Measurements from ENCODE around the gene TOB1. TPM values are rescaled to one million over a fixed set of nuclear protein-coding genes. Genes with fewer than 3 reads are reported as not detected.
"Not testable (repeated sequence)": the region's sequence is repeated elsewhere in the genome, so short reads cannot be mapped to it uniquely, and the experiment has no call there.

Gene TOB1
- total RNA-seq, 1 donor from 2014 or later: 2.9 TPM

DNA sequence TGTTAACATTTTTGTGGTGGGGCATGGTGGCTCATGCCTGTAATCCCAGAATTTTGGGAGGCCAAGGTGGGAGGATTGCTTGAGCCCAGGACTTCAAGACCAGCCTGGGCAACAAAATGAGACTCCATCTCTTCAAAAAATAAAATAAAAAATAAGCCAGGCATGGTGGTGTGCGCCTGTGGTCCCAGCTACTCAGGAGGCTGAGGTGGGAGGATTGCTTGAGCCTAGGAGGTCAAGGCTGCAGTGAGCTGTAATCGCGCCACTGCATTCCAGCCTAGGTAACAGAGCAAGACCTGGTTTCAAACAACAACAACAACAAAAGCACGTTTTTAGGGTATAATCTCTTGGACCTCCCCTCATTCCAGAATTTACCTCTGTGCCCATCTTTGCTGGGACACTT is 28.4 kb upstream of the TOB1 start:
- DNase-seq: not testable (repeated sequence)

DNA sequence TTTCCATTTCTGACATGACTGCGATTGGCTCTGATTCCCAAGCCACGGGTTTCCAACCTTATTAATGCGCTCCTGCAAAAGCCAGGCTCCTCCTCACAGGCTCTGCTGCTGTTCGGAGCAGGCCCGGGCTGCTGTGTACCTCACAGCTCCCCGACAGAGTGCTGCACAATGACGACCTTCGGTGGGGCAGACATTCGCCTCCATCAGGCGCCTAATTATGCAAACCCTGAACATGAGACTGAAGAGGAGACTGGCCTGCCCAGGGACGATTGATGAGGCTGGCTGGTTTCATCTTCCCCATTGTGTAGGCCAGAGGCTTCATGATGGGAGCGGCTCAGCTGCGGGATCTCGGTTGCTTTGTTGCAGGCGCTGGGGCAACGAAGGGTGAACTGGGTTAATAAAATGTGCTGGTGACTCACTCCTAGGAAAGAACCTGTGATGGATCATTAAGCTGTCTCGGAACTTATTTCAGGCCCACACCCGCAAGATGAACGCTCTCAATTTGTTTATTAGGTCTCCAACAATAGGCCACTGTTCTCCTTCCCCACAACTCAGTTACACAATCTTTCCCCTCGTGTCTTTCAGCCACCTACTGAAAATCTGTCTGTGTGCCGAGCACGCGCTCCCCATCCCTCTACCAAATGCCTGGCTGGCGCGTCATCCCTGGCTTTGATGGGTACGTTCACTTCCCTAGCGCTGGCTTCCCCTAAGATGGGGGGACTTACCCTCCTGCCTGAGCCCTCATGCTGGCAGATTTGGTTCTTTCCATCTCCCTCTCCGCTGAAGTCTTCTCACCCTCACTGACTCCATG is 27.2 kb upstream of the TOB1 start:
- DNase-seq: no peak

DNA sequence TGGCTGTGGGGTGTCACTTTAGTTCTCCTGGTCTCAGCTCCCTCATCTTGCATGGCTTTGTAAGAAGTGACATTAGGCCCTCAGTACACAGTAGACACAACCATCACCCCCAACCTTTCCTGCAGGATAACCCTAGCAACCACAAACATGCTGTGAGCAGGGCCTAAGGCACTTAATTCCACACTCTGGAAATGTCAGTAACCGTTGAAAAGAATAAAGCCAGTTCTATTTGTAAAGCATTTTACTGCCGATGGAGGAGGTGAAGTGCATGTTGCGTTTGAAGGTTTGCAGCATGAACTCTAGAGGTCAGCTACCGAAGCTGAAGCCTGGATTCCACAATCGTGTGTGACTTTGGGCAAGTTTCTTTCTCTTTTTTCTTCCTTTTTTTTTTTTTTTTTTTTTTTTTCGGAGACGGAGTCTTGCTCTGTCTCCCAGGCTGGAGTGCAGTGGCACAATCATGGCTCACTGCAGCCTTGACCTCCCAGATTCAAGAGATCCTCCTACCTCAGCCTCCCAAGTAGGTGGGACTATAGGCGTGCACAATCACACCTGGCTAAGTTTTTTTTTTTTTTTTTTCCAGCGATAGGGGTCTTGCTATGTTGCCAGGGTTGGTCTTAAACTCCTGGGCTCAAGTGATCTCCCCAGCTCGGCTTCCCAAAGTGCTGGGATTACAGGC is 26.1 kb upstream of the TOB1 start:
- DNase-seq: no peak

DNA sequence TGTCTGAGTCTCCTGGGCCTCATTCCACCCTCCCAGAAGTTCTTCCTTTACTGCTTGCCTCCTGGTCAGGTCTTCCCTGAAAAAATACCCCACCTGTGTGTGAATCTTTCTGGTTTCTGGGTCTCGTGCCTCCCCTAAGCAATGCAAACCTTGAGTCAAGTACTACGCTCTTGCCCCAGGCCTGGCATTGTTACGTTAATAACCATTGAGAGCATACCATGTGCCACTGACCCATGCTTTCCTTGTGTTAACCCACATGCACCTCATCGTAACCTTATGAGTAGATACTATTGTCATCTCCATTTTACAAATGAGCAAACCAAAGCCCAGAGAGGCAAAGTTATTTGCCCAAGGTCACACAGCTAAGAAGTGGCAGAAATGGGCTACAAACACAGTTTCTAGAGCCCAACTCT is 25.4 kb upstream of the TOB1 start:
- no peak for DNase-seq

DNA sequence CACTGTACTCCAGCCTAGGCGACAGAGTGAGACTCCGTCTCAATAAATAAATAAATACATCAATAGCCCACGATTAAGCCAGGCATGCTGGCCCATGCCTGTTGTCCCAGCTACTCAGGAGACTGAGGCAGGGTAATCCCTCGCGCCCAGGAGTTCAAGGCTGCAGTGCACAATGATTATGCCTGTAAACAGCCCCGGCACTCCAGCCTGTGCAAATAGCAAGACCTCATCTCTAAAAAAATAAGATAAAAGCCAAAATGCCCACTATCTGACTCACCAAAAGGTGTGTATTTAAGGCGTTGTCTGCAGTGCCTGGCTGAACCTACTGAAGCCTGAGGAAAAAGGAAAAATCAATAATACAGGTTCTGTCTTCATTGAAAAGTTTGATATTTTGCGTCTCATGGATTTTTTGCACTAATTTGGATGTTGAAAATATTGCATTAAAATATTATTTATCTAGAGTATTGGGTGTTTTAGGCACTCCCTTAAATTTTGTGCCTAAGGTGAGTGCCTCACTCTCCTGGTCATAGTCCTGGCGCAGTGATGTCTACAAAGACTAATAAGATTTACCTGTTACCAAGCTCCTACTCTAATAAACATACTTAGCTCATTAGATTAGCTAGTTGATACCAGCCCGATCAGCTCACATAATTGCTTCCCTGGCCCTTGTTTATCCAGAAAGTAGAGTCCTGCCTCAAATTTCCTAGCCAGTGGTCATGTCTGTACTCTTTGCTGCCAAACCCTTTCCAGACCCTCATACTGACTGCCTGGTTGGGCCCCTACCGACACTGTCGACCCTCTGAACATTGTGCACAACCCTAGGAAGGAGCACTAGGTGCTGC is 24.7 kb upstream of the TOB1 start:
- DNase-seq: no peak

DNA sequence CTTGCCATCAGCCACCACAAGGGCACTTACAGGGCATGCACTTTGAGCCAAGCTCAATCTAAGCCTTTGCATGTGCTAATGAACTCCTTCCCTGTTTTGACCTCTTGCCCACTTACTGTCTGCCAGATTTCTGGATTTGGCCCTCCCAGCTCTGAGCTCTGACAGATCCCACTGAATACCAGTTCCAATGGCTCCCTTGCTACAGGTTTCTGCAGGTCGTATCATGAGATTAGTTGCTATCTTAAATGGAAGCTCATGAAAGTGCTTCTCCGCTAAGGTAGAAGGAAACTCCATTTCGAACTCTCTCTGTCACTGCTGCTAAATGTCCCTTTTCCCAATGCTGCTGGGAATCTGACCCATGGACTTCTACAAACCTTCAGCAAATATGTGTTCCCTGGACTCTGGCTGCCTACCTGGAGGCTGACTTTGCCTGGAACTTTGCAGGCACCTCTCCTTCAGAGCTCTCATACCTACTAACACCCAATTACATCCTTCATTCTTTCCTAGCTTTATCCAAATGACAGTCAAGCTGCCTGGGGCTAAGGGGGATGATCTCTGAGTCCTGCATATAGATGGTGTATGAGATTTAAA is 23.5 kb upstream of the TOB1 start:
- no peak for DNase-seq

DNA sequence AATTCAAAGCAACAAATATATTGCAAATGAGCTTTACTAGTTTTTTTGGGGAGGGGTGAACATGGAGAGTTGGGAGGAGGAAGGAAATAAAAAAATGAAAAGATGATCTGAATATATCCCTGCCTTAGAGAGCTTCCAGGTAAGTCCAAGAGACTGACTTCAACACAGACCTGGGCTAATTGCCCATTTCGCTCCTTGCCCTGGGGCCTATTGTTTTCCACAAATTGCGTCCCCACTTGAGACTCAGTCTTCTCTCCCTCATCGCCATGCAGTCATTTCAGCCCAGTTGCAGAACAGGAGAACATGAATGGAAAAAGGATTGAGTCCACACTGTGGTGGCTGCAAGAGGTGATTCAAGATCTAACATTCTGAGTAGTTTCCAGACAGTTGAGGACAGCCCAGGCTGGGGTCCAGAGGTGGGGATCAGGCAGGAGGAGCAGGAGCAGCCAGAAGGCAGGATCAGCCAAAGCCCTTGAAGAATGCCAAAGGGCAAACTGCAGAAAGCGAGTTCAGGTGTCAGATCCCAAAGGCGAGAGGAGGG is 21.6 kb upstream of the TOB1 start:
- no peak for DNase-seq

DNA sequence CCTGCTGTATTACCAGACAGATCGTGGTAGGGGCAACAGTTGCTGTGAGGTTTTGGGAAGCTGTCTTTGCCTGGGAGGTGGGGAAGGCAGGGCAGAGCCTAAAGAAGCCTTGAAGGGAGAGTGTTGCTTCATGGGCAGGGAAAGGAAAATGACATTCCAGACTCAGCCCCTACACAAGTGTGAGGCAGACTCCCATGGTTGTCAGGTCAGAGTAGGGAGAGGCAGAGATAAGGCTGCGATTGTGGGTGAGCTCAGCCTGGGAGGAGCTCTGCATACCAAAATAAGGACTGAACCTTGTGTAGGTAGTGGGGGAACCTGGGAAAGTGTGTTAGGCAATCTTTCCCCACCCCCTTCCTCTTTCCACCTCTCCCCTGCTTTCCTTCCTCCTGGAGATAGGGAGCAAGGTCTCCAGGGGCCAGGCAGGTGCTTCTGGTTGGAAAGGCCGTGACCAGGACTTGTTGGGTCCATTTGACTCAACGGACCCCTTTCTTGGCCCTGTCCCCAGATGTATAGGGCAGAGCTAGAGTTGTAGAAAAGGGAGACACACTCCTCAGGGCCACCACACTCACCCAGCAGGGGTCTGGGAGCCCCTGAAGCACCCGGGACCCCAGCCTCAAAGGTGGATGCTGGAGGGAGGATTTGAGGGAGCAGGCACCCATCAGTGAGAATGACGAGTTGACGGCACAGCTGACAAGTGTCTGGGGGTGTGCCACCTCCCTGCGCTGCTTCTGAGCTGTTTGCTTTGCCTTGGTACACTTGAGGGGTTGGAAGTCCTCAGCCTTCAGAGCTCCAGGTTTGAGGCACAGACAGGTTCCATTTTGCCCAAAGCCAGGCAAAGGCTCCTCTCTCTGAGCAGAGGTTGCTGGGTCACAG is 18.5 kb upstream of the TOB1 start:
- no peak for DNase-seq

DNA sequence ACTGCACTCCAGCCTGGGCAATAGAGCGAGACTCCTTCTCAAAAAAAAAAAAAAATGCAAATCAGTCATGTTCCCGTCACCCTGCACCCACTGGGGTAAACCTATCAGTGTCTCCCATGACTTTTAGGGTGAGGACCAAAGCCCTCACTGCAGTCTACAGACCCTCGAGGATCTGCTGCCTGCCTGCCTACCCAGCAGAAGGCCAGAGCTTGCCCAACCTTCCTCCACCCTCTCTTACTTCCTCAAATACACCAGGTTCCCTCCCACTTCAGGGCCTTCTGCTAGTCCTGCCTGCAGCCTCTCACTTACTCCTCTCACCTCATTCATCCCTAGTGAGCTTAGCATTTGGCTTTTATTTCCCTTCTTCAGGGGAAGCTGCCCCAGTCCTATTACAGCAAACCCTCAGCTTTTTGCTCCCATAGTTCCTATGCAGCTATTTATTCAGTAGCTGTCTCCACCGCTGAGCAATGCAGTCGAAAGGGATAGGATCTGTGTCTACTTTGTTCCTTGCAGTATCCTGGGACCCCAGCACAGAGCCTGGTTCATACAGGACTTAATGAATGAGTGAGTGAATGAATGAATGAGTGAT is 17.8 kb upstream of the TOB1 start:
- DNase-seq: no peak

DNA sequence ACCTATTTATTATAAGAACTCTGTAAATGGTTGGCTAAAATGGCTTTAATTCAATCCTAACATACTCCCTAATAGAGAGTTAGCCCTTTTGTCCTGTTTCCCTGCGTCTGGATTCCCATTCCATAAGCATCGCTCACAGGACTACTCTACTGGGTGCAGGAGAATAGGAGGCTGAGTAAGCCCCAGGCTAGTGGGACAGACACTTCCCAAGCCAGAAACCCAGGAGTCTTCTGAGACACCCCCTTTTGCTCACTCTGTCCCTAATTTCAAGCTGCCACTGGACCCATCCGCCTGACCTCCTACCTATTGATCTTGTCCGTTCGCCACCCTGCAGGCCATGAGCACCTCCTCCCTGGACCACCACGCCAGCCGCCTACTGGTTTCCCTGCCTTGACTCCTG is 16.7 kb upstream of the TOB1 start:
- no peak for DNase-seq

DNA sequence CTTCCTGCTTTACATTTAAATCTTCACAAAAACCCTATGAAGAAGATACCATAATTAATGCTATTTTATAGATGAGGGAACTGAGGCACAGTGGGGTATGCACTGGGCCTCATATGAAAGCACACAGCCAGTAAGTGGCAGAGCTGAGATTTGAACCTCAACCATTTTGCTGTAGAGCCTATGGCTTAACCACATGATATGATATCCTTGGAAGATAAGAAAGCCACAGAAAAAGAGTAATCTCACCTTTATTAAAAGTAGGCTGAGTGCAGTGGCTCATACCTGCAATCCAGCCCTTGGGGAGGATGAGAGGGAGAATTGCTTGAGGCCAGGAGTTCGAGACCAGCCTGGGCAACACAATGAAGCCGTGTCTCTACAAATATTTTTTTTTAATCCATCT is 15.0 kb upstream of the TOB1 start:
- DNase-seq: no peak

DNA sequence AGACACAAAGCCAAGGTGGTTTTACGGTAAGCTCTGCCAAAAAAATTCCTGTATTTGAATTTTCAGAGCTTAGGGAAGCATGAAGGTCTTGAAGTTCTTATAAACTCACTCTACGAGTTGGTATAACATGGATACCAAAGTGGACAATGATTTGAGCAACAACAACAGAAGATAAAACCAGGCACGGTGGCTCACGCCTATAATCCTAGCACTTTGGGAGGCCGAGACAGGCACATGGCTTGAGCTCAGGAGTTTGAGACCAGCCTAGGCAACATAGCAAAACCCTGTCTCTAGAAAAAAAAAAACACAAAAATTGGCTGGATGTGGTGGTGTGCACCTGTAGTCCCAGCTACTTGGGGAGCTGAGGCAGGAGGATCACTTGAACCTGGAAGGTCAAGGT is 12.9 kb upstream of the TOB1 start:
- no peak for DNase-seq

DNA sequence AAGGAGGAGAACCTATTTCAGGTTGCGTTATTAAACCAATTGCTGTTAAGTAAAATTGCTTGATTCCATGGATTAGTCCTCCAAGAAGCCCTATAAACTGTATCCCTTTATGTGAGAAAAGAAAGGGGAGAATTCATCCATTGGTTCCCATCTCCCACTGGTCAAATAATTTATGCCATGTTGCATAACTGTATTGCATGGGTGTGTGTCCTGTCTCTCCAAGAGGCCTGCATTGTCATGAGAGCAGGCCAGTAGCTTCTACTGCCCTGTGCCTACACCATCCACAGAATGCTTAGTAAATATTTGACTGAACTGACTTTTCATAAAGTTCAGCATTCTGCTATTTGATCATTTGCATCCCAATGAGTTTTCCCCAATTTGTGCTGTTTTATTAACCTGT is 11.7 kb upstream of the TOB1 start:
- DNase-seq: no peak

DNA sequence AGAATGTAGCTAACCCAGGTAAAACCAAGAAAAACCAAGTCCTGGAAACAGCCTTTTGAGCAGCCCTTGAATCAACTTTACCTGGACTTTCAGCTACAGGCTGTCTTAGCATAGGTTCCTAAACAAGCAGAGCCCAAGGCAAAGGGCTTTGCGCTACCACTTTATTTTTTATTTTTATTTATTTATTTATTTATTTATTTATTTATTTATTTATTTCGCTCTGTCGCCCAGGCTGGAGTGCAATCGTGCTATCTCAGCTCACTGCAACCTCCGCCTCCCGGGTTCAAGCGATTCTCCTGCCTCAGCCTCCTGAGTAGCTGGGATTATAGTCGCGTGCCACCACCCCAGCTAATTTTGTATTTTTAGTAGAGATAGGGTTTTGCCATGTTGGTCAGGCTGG is 10.9 kb upstream of the TOB1 start:
- not testable (repeated sequence) for DNase-seq

DNA sequence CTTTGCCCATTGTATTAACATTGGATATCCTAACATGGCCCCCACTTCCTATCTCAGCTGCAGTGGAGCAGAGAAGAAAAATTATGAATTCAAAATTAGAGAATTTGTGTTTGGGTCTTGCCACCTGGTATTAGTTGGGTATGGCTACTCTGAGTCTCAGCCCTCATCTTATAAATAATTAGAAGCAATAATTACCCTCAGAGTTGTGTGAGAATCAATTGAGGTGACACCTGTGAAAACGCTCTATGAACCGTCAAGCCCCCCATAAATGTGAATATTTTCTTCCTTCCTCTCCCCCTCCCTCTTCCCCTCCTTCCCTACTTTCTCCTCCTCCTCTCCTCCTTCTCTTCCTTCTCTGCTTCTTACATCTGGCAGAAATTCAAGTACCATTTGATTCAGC is 8.9 kb upstream of the TOB1 start:
- DNase-seq: no peak

DNA sequence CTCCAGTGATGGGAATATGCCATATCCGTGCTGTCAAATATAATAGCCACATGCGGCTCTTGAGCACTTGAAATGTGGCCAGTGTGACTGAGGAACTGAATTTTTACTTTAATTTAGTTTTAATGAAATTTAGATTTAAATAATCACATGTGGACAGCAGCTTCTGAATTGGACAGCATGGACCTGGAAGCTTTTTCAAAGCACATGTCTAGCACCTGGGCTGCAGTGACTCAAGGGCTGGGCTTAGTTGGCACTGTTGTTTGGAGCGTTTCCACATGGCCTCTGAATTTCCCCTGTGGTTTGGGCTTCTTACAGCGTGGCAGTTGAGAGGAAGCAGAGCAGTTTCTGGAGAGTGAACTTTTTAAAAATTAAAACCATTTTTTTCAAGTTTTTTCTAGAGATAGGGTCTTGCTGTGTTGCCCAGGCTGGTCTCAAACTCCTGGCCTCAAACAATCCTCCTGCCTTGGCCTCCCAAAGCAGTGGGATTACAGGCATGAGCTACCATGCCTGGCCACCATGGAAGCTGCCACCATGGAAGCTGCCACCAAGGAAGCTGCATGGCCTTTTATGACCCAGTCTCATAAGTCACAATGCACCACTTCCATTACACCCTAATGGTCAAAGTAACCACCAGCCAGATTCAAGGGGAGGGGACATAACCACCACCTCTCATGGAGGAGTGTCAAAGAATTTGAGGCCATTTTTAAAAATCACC is 6.7 kb upstream of the TOB1 start:
- no peak for DNase-seq

DNA sequence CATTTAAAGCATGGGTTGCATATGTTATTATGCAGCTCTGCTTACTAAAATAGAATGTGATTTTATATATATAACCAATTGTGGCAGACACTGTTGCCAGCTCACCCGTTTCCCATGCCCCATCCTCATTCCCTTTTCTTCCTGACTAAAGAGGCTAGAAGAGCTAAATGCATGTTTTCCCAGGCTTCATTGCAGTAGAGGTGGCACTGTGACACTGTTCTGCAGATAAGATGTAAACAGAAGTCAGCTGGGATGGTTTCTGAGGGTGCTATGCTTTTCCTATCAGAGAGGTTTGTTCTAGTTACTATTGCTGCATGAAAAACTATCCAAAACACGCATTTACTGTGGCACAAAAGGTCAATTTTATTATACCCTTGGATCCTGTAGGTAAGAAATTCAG is 5.7 kb upstream of the TOB1 start:
- no peak for DNase-seq

DNA sequence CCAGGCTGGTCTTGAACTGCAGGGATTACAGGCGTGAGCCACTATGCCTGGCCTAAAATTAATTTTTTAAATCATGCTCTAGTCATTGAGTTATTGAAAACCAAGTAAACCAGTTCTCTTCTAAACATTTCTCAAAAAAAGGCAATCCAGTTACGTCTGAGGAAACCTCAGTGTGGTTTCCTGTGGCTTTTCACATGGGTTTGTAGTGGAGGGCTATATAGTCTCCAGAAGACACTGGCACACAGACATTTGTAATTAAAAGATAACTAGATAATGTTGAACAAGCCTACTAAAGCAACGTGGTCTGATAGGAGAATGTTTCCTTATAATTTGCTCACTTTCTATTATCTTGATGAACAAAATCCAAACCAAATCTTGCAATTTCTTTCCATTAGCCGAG is 5.2 kb upstream of the TOB1 start:
- DNase-seq: no peak

DNA sequence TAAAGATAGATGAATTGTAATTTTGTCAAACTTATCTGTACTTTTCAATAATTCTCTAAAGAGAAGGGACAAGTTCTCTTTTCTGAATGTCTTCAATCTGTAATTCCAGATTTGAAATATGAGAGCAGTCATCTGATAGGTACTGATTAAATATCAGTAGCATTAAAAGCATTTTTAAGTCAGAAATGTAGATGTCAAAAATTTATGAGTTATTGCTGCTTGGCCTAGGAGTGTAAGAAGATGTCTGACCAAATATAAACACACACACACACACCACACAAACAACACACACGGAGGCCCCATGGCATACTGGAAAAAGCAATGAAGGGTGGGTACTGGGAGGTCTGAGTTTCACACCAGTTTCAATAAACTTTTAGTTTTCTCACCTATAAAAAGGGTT is 2.4 kb upstream of the TOB1 start:
- DNase-seq: no peak

DNA sequence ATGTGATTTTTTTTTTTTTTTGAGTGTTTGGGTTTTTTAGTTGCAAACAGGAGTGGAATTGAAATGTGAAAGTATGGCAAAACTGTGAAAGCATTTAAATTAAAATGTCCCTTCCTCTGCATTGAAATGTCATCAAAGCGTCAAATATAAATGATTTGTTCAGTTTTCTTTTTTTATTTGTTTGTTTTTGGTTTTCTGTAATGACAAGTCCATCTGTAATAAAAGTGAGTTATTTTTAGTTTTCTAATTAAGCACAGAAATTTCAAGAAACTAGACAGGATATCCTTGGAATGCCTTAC is 1.9 kb upstream of the TOB1 start:
- peak; percentile 6 for DNase-seq
